Measurements from ENCODE around the gene DDX27. TPM values are rescaled to one million over a fixed set of nuclear protein-coding genes. Genes with fewer than 3 reads are reported as not detected.

The DDX27 gene
- polyA plus RNA-seq, 1 experiment: 31.9 TPM

DNA sequence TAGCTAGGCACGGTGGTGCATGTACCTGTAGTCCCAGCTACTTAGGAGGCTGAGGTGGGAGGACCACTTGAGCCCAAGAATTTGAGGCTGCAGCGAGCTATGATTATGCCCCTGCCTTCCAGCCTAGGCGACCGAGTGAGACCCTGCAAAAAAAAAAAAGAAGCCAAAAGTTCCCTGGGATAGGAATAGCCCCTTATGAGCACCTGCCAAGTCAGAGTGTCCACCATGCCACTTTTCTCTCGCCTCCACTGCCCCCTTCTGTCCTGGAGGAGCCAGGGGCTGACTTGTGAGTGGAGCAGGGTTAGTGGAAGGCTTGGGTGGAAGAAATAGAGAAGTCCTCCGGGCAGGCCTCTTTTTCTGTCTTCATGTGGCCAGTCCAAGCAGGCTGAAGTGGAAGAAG lies 12.1 kb upstream of the DDX27 start:
- POLR2A ChIA-PET: no interaction called here
- no peak for TF ChIP-seq CTCF (IDR thresholded peaks at IDR 0.05; ENCODE audit: insufficient read depth, low read depth, low read length)
- CTCF ChIA-PET: interaction anchor here (2.2 to 3.3 kb wide), 2 partner anchors 10 to 74 kb away, joined by 11 to 14 read pairs; no protein-coding TSS in a partner anchor
- H3K4me3 ChIP-seq (ENCODE audit: low read depth, low read length): no peak overlapping the region
- no peaks in the 10 kb centered on the region for H3K27me3 ChIP-seq (ENCODE audit: control insufficient read depth, insufficient read depth, low read length)
- H3K36me3 ChIP-seq (ENCODE audit: control insufficient read depth, insufficient read depth, low read length): no peaks in the 10 kb centered on the region
- DNase-seq (ENCODE audit: low read depth): no peak

GRCh38 chr20:49210101-49210756 lies 9.0 kb upstream of the DDX27 start:
- ChIA-PET CTCF (interaction anchor here (9.1 kb wide), 1 partner anchor 74 kb away, joined by 137 read pairs; no protein-coding TSS in a partner anchor), POLR2A (no interaction called here)
- Histone ChIP-seq H3K27me3 (ENCODE audit: control insufficient read depth, insufficient read depth, low read length) (no peaks in the 10 kb centered on the region), H3K4me3 (ENCODE audit: low read depth, low read length) (no peak overlapping the region), H3K36me3 (ENCODE audit: control insufficient read depth, insufficient read depth, low read length) (no peaks in the 10 kb centered on the region)
- DNase-seq (ENCODE audit: low read depth): no peak
- no peak for TF ChIP-seq CTCF (IDR thresholded peaks at IDR 0.05; ENCODE audit: insufficient read depth, low read depth, low read length)

GRCh38 chr20:49210757-49211110 lies 8.5 kb upstream of the DDX27 start:
- no peak for TF ChIP-seq CTCF (IDR thresholded peaks at IDR 0.05; ENCODE audit: insufficient read depth, low read depth, low read length)
- ChIA-PET CTCF (interaction anchor here (9.1 kb wide), 1 partner anchor 75 kb away, joined by 137 read pairs; no protein-coding TSS in a partner anchor), POLR2A (no interaction called here)
- H3K27me3 ChIP-seq (ENCODE audit: control insufficient read depth, insufficient read depth, low read length): no peaks in the 10 kb centered on the region
- H3K4me3 ChIP-seq (ENCODE audit: low read depth, low read length): no peak overlapping the region
- no peaks in the 10 kb centered on the region for H3K36me3 ChIP-seq (ENCODE audit: control insufficient read depth, insufficient read depth, low read length)
- DNase-seq (ENCODE audit: low read depth): no peak

DNA sequence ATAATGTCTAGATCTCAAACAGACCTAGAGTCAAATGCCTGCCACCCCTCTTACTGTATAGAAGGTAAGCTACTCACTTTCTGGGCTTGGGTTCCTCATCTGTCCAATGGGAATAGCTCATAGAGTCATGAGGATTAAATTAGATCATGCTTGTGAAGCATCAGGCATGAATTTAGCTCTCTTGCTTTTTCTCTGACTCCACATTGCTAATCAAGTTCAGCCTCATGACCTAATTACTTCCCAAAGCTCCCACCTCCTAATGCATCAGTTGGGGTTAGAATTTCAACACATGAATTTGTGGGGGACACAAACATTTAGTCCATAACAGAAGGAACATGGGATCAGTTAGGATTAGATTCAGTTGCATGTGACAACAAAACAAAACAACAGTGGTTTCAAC lies 4.6 kb upstream of the DDX27 start:
- ChIA-PET POLR2A (no interaction called here), CTCF (interaction anchor here (1.1 to 9.1 kb wide), 3 partner anchors 22 to 78 kb away, joined by 4 to 137 read pairs (median 16); no protein-coding TSS in a partner anchor)
- Histone ChIP-seq H3K36me3 (ENCODE audit: control insufficient read depth, insufficient read depth, low read length) (no peaks in the 10 kb centered on the region), H3K27me3 (ENCODE audit: control insufficient read depth, insufficient read depth, low read length) (no peaks in the 10 kb centered on the region), H3K4me3 (ENCODE audit: low read depth, low read length) (no peak overlapping the region)
- DNase-seq (ENCODE audit: low read depth): no peak
- TF ChIP-seq CTCF (IDR thresholded peaks at IDR 0.05; ENCODE audit: insufficient read depth, low read depth, low read length): no peak

- POLR2A ChIA-PET: no interaction called here
- Histone ChIP-seq H3K36me3 (ENCODE audit: control insufficient read depth, insufficient read depth, low read length) (no peaks in the 10 kb centered on the region), H3K4me3 (ENCODE audit: low read depth, low read length) (no peak overlapping the region), H3K27me3 (ENCODE audit: control insufficient read depth, insufficient read depth, low read length) (no peaks in the 10 kb centered on the region)
- CTCF ChIA-PET: interaction anchor here (1.1 to 9.1 kb wide), 4 partner anchors 21 to 85 kb away, joined by 4 to 137 read pairs (median 17); no protein-coding TSS in a partner anchor
- no peak for DNase-seq (ENCODE audit: low read depth)
- no peak for TF ChIP-seq CTCF (IDR thresholded peaks at IDR 0.05; ENCODE audit: insufficient read depth, low read depth, low read length)
Observed at GRCh38 chr20:49215232-49215631, 4.0 kb upstream of the DDX27 start.

All from BJ (cell line).